ENCODE measurements around the gene NR6A1.

GRCh38 chr9:124661271-124661670 is 109.8 kb downstream of the NR6A1 start:
- TF ChIP-seq POLR2AphosphoS5 (IDR thresholded peaks at IDR 0.05) (no peak), CTCF (IDR thresholded peaks at IDR 0.05; ENCODE audit: poor library complexity, severe bottlenecking) (no peak)
